GM18505 (cell line): ENCODE measurements around the gene COQ10A.
"Not testable (repeated sequence)": the region's sequence is repeated elsewhere in the genome, so short reads cannot be mapped to it uniquely, and the experiment has no call there.

Experiments used
- ATAC-seq: cut with Tn5 transposase; IDR thresholded peaks from one replicate; pipeline ENCODE4 v1.9.1; 2021; ENCODE audit not compliant: unreplicated experiment
- POLR2A ChIP-seq: IDR thresholded peaks from 4 replicates; pipeline ENCODE4 v1.6.1; 2011; ENCODE audit warnings: borderline replicate concordance; ENCODE audit not compliant: insufficient read depth, insufficient read length; ENCODE audit errors: extremely low read depth

COQ10A gene

GRCh38 chr12:56274299-56274698 is 7.6 kb downstream of the COQ10A start:
- no peak for ATAC-seq
- TF ChIP-seq POLR2A: no peak

DNA sequence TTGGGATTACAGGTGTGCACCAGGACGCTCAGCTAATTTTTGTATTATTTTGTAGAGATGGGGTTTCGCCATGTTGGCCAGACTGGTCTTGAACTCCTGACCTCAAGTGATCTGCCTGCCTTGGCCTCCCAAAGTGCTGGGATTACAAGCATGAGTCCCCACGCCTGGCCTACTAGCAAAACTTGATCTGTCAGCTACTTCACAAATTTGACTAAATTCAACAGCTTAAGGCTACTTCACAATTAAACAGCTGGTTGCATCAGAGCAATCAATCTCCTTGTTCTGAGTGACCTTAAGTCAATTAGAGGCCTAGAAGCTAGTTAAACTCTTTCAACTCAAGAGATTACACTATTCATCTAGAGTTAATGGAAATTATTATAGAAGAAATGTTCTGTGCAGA is 12.2 kb downstream of the COQ10A start:
- no peak for ATAC-seq
- no peak for TF ChIP-seq POLR2A

- no peak for ATAC-seq
- no peak for TF ChIP-seq POLR2A
Measured at GRCh38 chr12:56280849-56281248, 14.1 kb downstream of the COQ10A start.

GRCh38 chr12:56282030-56282429 is 15.3 kb downstream of the COQ10A start:
- no peak for ATAC-seq
- no peak for TF ChIP-seq POLR2A

- no peak for TF ChIP-seq POLR2A
- ATAC-seq: no peak
Measured at GRCh38 chr12:56282579-56282978, 15.8 kb downstream of the COQ10A start.

- not testable (repeated sequence) for ATAC-seq
Measured at GRCh38 chr12:56284263-56284662, 17.5 kb downstream of the COQ10A start.

DNA sequence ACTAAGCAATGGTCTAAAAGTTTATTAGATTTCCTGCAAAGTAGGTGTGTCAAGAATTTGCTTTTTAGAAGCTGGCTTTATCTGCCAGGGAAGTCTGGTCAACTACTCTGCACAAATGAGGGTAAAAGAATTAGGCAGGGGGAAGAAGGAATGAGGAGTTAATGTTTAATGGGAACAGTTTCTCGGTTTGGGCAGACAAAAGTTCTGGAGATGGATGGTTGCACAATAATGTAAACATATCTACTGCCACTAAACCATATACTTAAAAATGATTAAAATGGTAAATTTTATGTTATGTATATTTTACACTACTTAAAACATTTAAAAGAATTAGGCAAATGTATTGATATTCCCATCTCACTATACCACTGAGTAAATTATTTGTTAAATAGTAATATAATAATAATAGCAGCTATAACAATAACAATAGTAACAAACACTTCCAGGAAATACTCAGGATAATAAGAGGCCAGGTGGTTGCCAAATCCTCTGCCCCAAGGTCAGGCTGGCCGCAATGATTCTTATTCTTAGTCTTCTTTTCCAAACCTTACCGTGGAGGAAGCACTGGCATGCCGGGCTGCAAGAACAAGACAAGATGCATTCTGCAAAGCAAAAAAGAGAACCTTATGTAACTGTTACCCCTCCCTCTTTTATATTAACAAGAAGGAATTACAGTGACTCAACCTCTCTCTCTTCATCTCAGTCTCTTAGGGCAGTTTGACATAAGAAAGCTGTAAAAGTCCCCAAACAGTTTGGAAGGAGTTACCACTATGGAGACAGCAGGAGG is 19.5 kb downstream of the COQ10A start:
- no peak for TF ChIP-seq POLR2A
- no peak for ATAC-seq

DNA sequence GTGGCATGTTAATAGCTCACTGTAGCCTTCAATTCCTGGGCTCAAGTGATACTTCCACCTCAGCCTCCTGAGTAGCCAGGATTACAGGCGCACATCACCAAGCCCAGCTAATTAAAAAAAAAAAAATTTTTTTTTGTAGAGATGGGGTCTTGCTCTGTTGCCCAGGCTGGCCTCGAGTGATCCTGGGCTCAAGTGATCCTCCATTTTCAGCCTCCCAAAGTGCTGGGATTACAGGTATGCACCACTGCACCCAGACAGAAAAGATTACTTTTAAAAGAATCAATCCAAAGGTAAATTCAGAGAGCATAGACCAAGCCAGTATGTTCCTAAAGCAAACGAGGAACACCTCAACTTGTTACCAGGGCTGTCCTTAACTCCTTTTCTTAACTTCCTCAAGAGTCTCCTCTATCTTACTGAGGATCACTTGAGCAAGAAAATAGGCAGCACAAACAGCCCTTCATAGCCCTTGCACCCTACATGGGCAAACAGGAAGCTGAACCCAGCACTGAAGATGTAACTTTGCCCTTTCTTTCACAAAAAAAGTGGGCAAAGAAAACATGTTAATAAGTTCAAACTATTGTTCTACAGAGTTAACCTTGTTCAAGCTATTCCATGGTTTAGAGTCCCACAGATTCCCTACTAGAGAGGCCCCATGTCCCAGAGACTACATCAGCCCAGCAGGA is 22.1 kb downstream of the COQ10A start:
- ATAC-seq: no peak
- no peak for TF ChIP-seq POLR2A

- no peak for TF ChIP-seq POLR2A
- no peak for ATAC-seq
Measured at GRCh38 chr12:56293795-56294194, 27.1 kb downstream of the COQ10A start.

DNA sequence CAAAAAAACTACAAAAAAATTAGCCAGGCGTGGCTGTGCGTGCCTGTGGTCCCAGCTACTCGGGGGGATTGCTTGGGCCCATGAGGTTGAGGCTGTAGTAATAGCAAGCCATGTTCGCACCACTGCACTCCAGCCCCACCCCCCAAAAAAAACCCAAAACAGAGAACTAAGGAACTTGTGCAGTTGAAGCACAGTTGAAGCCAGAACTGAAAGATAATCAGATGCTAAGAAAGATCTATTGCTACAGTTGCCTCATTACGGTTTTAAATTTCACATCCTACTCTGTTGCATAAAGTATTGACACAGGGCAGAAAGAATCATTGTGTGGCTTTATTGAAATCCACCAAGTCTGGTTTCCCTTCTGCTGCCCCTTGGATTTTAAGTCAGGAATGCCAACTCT is 29.6 kb downstream of the COQ10A start:
- no peak for ATAC-seq
- TF ChIP-seq POLR2A: no peak

DNA sequence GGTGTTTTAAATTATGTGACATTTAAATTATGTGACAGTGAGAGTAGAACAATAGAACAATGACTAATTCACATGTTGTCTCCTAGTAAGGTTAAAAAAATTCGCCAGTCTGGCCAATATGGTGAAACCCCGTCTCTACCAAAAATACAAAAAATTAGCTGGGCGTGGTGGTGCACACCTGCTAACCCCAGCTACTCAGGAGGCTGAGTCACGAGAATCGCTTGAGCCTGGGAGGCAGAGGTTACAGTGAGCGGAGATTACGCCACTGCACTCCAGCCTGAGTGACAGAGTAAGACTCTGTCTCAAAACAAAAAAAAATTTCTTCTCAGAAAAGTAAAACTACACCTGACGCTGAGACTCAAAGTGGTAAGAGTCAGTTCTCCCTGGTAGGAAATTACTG is 30.7 kb downstream of the COQ10A start:
- TF ChIP-seq POLR2A: no peak
- no peak for ATAC-seq

DNA sequence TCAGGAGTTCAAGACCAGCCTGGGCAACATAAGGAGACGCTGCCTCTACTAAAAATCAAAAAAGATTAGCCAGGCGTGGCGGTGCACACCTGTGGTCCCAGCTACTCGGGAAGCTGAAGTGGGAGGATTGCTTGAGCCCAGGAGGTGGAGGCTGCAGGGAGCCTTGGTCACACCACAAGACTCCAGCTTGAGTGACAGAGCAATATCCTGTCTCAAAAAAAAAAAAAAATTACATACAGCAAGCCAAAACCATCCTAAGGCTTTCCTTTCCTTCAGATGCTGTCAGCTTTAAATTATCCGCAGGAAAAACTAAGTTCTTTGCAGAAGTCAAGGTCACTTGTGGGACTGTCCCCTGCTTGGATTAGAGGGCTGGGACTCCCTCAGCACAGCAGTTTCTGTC is 32.1 kb downstream of the COQ10A start:
- no peak for ATAC-seq
- TF ChIP-seq POLR2A: no peak

DNA sequence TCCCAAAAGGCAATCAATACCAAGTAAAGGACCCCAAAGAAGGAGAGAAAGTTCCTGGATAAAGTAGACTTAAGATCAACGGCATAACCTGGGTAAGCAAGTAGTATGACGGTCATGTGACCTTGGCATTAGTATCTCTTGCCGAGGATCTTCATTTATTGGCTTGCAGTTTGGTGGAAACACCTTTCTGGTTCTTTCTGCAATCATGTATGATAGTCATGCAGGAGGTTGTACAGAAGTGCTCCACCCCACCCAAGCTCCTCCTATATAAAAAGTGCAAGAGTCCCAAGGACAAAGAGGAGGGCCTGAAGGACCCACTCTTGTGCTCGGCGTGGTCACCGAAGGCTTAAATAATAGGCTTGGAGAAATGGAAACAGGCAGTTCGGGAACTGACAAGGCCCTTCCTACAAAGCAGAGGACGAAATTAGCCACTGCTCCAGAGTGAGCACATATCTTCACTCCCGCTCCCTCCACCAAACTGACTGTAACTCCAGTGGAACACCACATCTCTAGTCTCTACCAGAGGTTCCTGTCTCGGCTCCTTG is 32.6 kb downstream of the COQ10A start:
- TF ChIP-seq POLR2A: no peak
- ATAC-seq: no peak
